Bronchial epithelial cell (primary cell): ENCODE data around the gene CDIPT. TPM values are rescaled to one million over a fixed set of nuclear protein-coding genes. Genes with fewer than 3 reads are reported as not detected.

Experiments
- DNase-seq: peaks from one replicate; pipeline ENCODE4 v3.0.0-alpha.2; 2010; ENCODE audit warnings: low read depth
- FAIRE-seq: peaks from 2 replicates; lab custom pipeline; 2011; peaks lifted over from hg19 to GRCh38; lab: Jason Lieb, UNC
- H3K27me3 ChIP-seq: 2 replicates; pipeline ENCODE4 v1.5.1; 2011; ENCODE audit warnings: low read length; ENCODE audit not compliant: control insufficient read depth, insufficient read depth
- H3K36me3 ChIP-seq: 2 replicates; pipeline ENCODE4 v1.5.1; 2011; ENCODE audit warnings: low read length; ENCODE audit not compliant: control insufficient read depth, insufficient read depth
- H3K4me3 ChIP-seq: 2 replicates; pipeline ENCODE4 v1.5.1; 2011; ENCODE audit warnings: mild to moderate bottlenecking, low read depth, low read length, control low read depth
- CTCF ChIP-seq: IDR thresholded peaks from 2 replicates; pipeline ENCODE4 v1.5.1; 2011; ENCODE audit warnings: mild to moderate bottlenecking, moderate library complexity, low read length, control low read depth, inconsistent platforms; ENCODE audit not compliant: insufficient read depth, severe bottlenecking
- total RNA-seq: library from RNA; depleted of rRNA; stranded (reverse); fragments of >200 nt; gene quantifications from 2 replicates; pipeline ENCODE4 v1.2.1, GENCODE V29; 2014

CDIPT gene
- total RNA-seq, 1 donor from 2014 or later, result 53.2 TPM

- peaks cover 5% of the 10 kb centered on the region for H3K36me3 ChIP-seq
- no peak overlapping the region for H3K4me3 ChIP-seq
- peak; percentile 30 for TF ChIP-seq CTCF
- DNase-seq (no peak), FAIRE-seq (no peak)
- no peaks in the 10 kb centered on the region for H3K27me3 ChIP-seq
Measured at GRCh38 chr16:29819506-29819905, 43.5 kb downstream of the CDIPT start.

- no peak for FAIRE-seq
- Histone ChIP-seq H3K36me3 (peaks cover 5% of the 10 kb centered on the region), H3K4me3 (no peak overlapping the region), H3K27me3 (no peaks in the 10 kb centered on the region)
- TF ChIP-seq CTCF, result no peak
- DNase-seq, result no peak
Measured at GRCh38 chr16:29818082-29818481, 44.9 kb downstream of the CDIPT start.

- Histone ChIP-seq H3K27me3 (no peaks in the 10 kb centered on the region), H3K36me3 (peaks cover 3% of the 10 kb centered on the region), H3K4me3 (peak overlapping the region; percentile 89)
- FAIRE-seq (no peak), DNase-seq (peak; percentile 35)
- no peak for TF ChIP-seq CTCF
Measured at GRCh38 chr16:29816694-29817441, 46.2 kb downstream of the CDIPT start.

- no peaks in the 10 kb centered on the region for H3K27me3 ChIP-seq
- peak; percentile 96 for TF ChIP-seq CTCF
- peaks cover 3% of the 10 kb centered on the region for H3K36me3 ChIP-seq
- DNase-seq, result peak; percentile 99
- FAIRE-seq, result no peak
- peak within 1 kb of the TSS; percentile 89 for H3K4me3 ChIP-seq
Measured at GRCh38 chr16:29815793-29816693, 47.0 kb downstream of the CDIPT start, which contains the start of gene PAGR1. Gene PAGR1 (plus strand): TSS chr16:29816152. CDS start chr16:29816526, 374 bp downstream.

- H3K36me3 ChIP-seq, result peaks cover 6% of the 10 kb centered on the region
- TF ChIP-seq CTCF, result no peak
- DNase-seq, result no peak
- no peak for FAIRE-seq
- no peaks in the 10 kb centered on the region for H3K27me3 ChIP-seq
- H3K4me3 ChIP-seq, result peak overlapping the region; percentile 89
Measured at GRCh38 chr16:29815032-29815721, 47.8 kb downstream of the CDIPT start.
